ENCODE results near the gene FAN1. TPM values are rescaled to one million over a fixed set of nuclear protein-coding genes. Genes with fewer than 3 reads are reported as not detected.

FAN1 gene
- total RNA-seq, 1 donor from 2014 or later: 12.1 TPM

DNA sequence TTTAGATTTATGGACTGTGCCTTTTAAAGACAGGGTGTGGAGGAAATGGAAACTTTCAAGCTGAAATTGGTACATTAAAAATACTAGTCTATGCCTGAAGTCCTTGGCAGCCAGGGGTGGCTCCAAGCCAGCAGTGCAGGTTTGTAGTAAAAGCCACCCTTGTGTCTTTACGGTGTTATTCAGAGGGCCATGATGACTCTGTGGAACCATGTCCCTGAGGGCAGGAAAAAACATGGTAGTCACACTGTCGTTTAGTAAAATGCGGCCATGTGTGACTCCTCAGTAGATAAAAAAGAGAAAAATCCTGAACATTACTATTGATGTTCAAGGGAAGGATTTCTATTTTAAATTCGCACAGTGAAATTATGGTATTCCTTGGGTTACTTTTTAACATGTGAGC, 2.7 kb downstream of the FAN1 start:
- Histone ChIP-seq H3K9me3 (no peaks in the 10 kb centered on the region), H3K4me3 (no peak overlapping the region), H3K27ac (no peak overlapping the region), H3K36me3 (peaks cover 0 to 7% of the 10 kb centered on the region in 2 donors), H3K27me3 (no peaks in the 10 kb centered on the region), H3K4me1 (peaks cover 0 to 8% of the 10 kb centered on the region in 2 donors)
- intact Hi-C loops (cut with DNase I): loop anchor here (10.0 kb wide), 2 partner anchors 418 to 958 kb away; partner anchors contain the start of gene KLF13
- TF ChIP-seq, protein P1, sequence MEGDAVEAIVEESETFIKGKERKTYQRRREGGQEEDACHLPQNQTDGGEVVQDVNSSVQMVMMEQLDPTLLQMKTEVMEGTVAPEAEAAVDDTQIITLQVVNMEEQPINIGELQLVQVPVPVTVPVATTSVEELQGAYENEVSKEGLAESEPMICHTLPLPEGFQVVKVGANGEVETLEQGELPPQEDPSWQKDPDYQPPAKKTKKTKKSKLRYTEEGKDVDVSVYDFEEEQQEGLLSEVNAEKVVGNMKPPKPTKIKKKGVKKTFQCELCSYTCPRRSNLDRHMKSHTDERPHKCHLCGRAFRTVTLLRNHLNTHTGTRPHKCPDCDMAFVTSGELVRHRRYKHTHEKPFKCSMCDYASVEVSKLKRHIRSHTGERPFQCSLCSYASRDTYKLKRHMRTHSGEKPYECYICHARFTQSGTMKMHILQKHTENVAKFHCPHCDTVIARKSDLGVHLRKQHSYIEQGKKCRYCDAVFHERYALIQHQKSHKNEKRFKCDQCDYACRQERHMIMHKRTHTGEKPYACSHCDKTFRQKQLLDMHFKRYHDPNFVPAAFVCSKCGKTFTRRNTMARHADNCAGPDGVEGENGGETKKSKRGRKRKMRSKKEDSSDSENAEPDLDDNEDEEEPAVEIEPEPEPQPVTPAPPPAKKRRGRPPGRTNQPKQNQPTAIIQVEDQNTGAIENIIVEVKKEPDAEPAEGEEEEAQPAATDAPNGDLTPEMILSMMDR (IDR thresholded peaks at IDR 0.05): no peak
- DNase-seq (ENCODE audit: low spot score in 2 of 2): no peak

DNA sequence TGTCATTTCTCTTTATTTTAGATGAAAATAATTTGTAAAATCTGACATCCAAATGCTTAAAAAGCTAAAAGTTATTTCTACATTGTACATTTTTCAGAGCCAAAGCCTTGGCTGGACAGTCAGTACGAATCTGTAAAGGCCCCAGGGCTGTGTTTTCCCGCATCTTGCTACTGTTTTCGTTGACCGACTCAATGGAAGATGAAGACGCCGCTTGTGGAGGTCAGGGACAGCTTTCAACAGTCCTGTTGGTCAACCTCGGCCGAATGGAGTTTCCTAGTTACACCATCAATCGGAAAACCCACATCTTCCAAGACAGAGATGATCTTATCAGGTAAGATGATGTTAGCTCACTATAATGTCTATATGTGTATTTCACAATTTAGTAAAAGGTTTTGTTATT, 10.0 kb downstream of the FAN1 start:
- no peak overlapping the region for H3K4me3 ChIP-seq
- H3K27ac ChIP-seq: no peak overlapping the region
- H3K9me3 ChIP-seq: no peaks in the 10 kb centered on the region
- H3K4me1 ChIP-seq: no peaks in the 10 kb centered on the region
- DNase-seq (ENCODE audit: low spot score in 2 of 2): no peak
- intact Hi-C loops (cut with DNase I): no loop called here
- peaks cover 15 to 50% of the 10 kb centered on the region in 2 donors for H3K36me3 ChIP-seq
- TF ChIP-seq, protein P1 (IDR thresholded peaks at IDR 0.05): no peak
- no peaks in the 10 kb centered on the region for H3K27me3 ChIP-seq

DNA sequence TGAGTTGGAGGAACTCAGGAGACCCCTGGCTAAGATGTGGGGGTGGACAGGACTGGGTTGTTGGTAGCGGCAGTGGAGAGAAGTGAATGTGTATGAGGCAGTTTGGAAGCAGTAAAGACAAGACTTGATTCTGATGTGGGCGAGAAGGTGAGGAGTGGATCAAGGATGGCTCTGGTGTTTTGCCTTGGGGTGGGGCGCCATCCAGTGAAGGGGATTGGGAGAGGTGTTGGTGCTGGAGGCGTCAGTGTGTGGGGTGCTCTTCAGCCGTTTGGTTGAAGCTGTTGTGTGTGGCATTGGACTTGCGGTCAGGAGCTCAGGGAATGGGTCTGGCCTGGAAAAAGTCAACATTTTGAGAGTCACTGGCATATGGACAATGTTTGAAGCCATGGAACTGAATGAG, 13.3 kb downstream of the FAN1 start:
- no peak for DNase-seq (ENCODE audit: low spot score in 2 of 2)
- Histone ChIP-seq H3K9me3 (no peaks in the 10 kb centered on the region), H3K27me3 (no peaks in the 10 kb centered on the region), H3K36me3 (peaks cover 23 to 65% of the 10 kb centered on the region in 2 donors), H3K27ac (no peak overlapping the region), H3K4me3 (no peak overlapping the region), H3K4me1 (no peaks in the 10 kb centered on the region)
- TF ChIP-seq, protein P1 (IDR thresholded peaks at IDR 0.05): no peak
- intact Hi-C loops (cut with DNase I): no loop called here

DNA sequence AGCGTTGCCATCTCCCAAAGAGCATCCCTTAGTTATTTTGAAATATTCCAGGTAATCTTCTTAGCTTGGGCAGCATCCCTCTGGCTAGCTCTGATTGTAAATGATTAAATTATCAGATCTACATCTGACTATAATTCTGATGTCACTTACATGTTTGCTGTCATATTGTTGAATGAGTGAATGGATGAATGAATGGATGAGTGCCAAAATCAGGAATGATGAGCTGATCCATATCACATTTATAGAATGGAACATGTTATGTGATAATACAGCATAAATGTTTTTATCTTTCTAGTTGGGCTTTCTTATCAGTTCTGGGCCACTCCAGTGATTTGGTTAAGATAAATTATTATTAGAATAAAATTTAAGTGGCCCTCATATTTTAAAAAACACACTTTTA, 14.0 kb downstream of the FAN1 start:
- Histone ChIP-seq H3K4me1 (no peaks in the 10 kb centered on the region), H3K4me3 (no peak overlapping the region), H3K27me3 (no peaks in the 10 kb centered on the region), H3K9me3 (no peaks in the 10 kb centered on the region), H3K27ac (no peak overlapping the region), H3K36me3 (peaks cover 27 to 68% of the 10 kb centered on the region in 2 donors)
- DNase-seq (ENCODE audit: low spot score in 2 of 2): no peak
- intact Hi-C loops (cut with DNase I): no loop called here
- TF ChIP-seq, protein P1 (IDR thresholded peaks at IDR 0.05): no peak

DNA sequence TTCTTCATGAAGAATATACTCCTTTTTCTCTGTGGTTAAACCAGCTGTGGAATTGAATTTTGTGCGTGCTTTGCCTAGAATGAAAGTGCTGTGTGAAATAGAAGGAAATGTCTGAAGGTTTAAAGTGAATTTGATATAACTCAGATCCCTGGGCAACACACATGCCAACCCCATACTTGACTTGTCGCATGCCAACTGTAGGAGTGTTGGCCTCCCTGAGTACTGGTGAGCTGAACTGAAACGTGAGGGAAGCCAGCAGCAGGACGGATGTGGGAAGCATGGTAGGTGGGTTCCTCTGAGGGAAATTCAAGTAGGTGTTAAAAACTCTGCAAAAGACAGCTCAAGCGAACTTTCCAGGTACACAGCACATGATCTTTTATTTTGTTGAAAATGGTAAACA, 14.7 kb downstream of the FAN1 start:
- H3K36me3 ChIP-seq: peaks cover 32 to 73% of the 10 kb centered on the region in 2 donors
- intact Hi-C loops (cut with DNase I): no loop called here

More for the DNA sequence above, 14.7 kb downstream of the FAN1 start:
- no peak for DNase-seq (ENCODE audit: low spot score in 2 of 2)
- Histone ChIP-seq H3K27ac (no peak overlapping the region), H3K27me3 (no peaks in the 10 kb centered on the region), H3K4me1 (no peaks in the 10 kb centered on the region), H3K9me3 (no peaks in the 10 kb centered on the region), H3K4me3 (no peak overlapping the region)
- TF ChIP-seq, protein P1 (IDR thresholded peaks at IDR 0.05): no peak
